WERI-Rb-1 (cell line): ENCODE results near the gene KAZALD1.
A peak's percentile ranks its signal among the peaks of the same experiment; 100 is the strongest.

Experiments used
- DNase-seq: peaks from one replicate; pipeline ENCODE4 v3.0.0-alpha.2; 2020
- H3K27ac ChIP-seq: fragments of 250-450 bp; sonication (Bioruptor Pico); 2 replicates; pipeline ENCODE4 v1.5.1; 2020; ENCODE audit warnings: mild to moderate bottlenecking, moderate library complexity
- H3K27me3 ChIP-seq: fragments of 250-450 bp; sonication (Bioruptor Pico); 2 replicates; pipeline ENCODE4 v1.5.1; 2021; ENCODE audit warnings: mild to moderate bottlenecking, low read depth, moderate library complexity; ENCODE audit not compliant: insufficient read depth, severe bottlenecking
- H3K36me3 ChIP-seq: fragments of 250-450 bp; sonication (Bioruptor Pico); 2 replicates; pipeline ENCODE4 v1.5.1; 2020; ENCODE audit warnings: mild to moderate bottlenecking, moderate library complexity
- H3K4me3 ChIP-seq: 2 replicates; pipeline ENCODE4 v1.5.1; 2011; ENCODE audit warnings: low read depth, mild to moderate bottlenecking, control low read depth, low read length
- H3K9me3 ChIP-seq: fragments of 250-450 bp; sonication (Bioruptor Pico); 2 replicates; pipeline ENCODE4 v1.5.1; 2021; ENCODE audit warnings: mild to moderate bottlenecking, moderate library complexity; ENCODE audit not compliant: severe bottlenecking
- TF ChIP-seq, protein P1 (sequence below): IDR thresholded peaks from 2 replicates; pipeline ENCODE4 v1.5.1; 2011; ENCODE audit warnings: low read depth, mild to moderate bottlenecking, control low read depth, inconsistent platforms, low read length

Gene KAZALD1

DNA sequence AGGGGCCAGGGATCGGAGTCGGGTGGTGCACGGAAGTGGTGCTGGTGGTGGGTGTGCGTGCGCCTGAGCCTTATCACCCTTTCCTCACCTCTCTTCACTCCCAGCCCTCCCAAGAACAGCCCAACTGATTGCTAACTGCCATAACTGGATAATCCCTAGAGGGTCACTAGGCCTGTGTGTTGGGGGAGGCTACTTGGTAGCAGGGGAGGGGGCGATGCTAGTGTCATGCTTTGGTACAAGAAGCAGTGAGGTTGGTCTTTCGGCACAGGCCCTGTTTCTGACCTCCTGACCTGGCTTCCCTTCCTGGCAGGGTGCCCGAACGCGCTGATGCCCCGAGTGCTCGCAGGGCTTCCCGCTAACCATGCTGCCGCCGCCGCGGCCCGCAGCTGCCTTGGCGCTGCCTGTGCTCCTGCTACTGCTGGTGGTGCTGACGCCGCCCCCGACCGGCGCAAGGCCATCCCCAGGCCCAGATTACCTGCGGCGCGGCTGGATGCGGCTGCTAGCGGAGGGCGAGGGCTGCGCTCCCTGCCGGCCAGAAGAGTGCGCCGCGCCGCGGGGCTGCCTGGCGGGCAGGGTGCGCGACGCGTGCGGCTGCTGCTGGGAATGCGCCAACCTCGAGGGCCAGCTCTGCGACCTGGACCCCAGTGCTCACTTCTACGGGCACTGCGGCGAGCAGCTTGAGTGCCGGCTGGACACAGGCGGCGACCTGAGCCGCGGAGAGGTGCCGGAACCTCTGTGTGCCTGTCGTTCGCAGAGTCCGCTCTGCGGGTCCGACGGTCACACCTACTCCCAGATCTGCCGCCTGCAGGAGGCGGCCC, 652 bp downstream of the KAZALD1 start:
- no peak for DNase-seq
- TF ChIP-seq, protein P1, sequence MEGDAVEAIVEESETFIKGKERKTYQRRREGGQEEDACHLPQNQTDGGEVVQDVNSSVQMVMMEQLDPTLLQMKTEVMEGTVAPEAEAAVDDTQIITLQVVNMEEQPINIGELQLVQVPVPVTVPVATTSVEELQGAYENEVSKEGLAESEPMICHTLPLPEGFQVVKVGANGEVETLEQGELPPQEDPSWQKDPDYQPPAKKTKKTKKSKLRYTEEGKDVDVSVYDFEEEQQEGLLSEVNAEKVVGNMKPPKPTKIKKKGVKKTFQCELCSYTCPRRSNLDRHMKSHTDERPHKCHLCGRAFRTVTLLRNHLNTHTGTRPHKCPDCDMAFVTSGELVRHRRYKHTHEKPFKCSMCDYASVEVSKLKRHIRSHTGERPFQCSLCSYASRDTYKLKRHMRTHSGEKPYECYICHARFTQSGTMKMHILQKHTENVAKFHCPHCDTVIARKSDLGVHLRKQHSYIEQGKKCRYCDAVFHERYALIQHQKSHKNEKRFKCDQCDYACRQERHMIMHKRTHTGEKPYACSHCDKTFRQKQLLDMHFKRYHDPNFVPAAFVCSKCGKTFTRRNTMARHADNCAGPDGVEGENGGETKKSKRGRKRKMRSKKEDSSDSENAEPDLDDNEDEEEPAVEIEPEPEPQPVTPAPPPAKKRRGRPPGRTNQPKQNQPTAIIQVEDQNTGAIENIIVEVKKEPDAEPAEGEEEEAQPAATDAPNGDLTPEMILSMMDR: 0 out of 2 replicates have a peak, but pooled peaks have one; percentile 0
- Histone ChIP-seq H3K36me3 (no peaks in the 10 kb centered on the region), H3K27me3 (no peaks in the 10 kb centered on the region), H3K27ac (no peak overlapping the region), H3K9me3 (no peaks in the 10 kb centered on the region), H3K4me3 (no peak overlapping the region)

DNA sequence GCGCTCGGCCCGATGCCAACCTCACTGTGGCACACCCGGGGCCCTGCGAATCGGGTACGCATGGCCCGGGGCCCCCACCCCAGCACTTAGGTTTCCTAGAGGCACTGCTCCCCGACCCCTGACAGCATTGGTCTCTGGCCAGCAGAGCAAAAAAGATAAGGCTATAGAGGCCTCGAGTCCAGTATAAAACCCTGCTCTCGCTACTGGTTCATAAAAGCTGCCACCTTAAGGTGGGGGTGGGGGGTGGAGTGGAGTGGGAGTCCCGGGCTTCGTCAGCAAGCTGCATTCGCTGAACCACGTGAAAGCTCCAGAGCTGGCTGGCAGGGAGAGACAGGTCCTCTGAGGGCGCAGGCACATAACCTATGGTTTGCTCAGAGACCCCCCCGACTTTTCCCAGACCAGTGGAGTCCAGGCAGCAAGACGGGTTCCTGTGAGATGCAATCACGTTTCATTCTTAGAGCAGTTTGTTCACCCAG, 1.3 kb downstream of the KAZALD1 start:
- H3K27ac ChIP-seq: no peak overlapping the region
- TF ChIP-seq, protein P1: no peak

DNA sequence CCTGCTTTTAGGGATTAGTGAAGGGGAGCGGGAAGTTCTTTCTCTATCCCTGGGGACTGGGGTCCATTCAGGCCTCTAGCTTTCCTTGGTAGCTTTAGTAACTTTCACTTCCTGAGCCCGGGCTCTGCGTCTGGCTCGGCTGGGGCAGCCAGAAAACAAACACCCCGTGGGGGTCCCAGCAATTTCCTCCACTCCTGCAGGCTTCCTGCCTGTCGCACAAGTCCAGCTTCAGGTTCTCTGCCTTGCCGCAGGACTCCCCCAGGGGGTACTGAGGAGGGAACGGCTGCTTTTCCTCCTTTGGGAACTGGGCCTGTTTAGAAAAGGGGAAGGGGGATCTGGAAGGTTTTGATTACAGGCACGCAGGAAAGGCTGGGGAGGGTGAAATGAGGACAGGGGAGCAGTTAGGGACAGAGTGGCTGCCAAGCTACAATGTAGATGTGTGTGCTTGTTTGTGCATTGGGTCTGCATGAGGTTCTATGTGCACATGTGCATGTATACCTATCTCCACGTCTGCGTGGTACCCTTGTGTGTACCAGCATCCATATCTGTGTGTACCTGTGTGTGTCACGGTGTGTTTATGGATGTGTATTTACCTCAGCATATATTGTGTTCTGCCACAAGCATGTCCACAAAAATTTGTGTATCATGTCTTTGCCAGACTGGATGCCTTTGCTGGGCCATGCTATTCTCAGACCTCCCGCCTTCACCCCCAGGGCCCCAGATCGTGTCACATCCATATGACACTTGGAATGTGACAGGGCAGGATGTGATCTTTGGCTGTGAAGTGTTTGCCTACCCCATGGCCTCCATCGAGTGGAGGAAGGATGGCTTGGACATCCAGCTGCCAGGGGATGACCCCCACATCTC, 2.0 kb downstream of the KAZALD1 start:
- no peak overlapping the region for H3K27ac ChIP-seq
- no peaks in the 10 kb centered on the region for H3K36me3 ChIP-seq
- H3K4me3 ChIP-seq: no peak overlapping the region
- TF ChIP-seq, protein P1: no peak
- DNase-seq: peak; percentile 45
- no peaks in the 10 kb centered on the region for H3K27me3 ChIP-seq
- H3K9me3 ChIP-seq: no peaks in the 10 kb centered on the region

More for the DNA sequence above, 1.3 kb downstream of the KAZALD1 start:
- no peaks in the 10 kb centered on the region for H3K9me3 ChIP-seq
- no peaks in the 10 kb centered on the region for H3K27me3 ChIP-seq
- no peaks in the 10 kb centered on the region for H3K36me3 ChIP-seq
- H3K4me3 ChIP-seq: no peak overlapping the region
- no peak for DNase-seq

DNA sequence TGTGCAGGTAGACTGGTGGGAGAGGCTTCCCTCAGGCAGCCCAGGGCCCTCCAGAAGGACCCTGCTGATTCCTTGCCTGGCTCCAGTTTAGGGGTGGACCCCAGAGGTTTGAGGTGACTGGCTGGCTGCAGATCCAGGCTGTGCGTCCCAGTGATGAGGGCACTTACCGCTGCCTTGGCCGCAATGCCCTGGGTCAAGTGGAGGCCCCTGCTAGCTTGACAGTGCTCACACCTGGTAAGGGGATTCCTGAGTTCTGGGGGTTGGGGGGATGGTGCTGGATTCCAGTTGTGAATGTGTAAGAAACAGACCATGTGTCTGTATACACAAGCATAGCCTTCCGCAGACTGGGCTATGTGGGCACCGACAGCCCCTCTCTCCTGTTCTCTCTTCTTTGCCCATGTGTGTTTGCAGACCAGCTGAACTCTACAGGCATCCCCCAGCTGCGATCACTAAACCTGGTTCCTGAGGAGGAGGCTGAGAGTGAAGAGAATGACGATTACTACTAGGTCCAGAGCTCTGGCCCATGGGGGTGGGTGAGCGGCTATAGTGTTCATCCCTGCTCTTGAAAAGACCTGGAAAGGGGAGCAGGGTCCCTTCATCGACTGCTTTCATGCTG, 2.7 kb downstream of the KAZALD1 start:
- H3K27ac ChIP-seq: no peak overlapping the region
- no peaks in the 10 kb centered on the region for H3K9me3 ChIP-seq
- no peak for DNase-seq
- H3K27me3 ChIP-seq: no peaks in the 10 kb centered on the region
- H3K36me3 ChIP-seq: no peaks in the 10 kb centered on the region
- H3K4me3 ChIP-seq: no peak overlapping the region
- TF ChIP-seq, protein P1: no peak

DNA sequence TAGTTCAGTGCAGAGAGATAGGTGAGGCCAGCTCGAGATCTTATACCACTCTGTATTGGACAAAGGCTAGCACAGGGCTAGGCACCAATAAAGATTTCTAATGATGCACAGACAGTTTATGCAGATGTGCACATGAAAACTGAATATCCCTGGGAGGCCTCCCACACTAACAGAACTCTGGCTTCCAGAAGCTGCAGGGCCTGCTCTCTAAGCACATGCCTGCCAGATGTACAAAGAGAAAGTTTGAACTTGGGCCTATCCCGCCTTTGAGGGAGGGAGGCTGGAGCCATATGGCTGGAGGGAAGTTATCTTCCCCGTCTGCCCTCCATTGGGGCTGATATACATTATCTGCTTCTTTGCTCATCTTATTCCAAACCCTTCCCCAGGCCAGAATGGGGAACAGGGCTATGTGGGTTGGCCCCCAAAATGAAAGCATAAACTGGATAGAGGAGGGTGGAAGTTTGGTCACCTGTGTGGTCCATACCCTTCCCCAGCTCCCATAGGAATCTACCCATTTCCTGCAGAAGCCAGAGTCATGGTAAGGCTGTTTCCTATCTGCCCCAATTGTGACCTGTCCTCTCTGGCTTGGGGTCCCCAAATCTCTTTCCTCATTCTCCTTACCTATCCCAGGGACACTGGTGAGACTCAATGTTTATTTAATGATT, 3.8 kb downstream of the KAZALD1 start:
- TF ChIP-seq, protein P1: no peak
- no peaks in the 10 kb centered on the region for H3K9me3 ChIP-seq
- DNase-seq: peak; percentile 34
- peak overlapping the region; percentile 68 for H3K4me3 ChIP-seq
- H3K36me3 ChIP-seq: no peaks in the 10 kb centered on the region
- no peaks in the 10 kb centered on the region for H3K27me3 ChIP-seq
- peak overlapping the region; percentile 36; the same call in 1 of the 2 replicates for H3K27ac ChIP-seq
